ENCODE results near the gene PMS2.
"Not testable (repeated sequence)": the region's sequence is repeated elsewhere in the genome, so short reads cannot be mapped to it uniquely, and the experiment has no call there.

The PMS2 gene

GRCh38 chr7:5963810-5964209, 45.0 kb downstream of the PMS2 start:
- H3K4me3 ChIP-seq; H3K27ac ChIP-seq; DNase-seq (ENCODE audit: low spot score): not testable (repeated sequence)

DNA sequence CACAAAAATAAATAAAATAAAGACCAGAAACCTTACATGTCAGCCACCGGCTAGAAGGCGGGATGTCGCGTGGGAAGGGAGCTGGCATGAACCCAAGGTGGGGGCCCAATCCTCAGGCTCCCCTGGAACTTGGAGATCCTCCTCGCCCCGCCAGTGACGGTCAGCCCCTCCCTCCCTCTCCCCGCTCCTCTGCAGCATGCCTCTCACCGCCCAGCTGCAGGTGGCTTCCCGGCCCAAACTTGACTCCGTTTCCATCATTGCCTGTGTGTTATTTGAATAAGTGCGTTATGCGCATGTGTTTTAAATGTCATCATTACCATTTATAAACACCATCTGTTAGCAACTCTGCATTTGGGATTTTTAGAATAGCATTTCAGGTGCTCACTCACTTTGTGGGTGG, 45.6 kb downstream of the PMS2 start:
- H3K27ac ChIP-seq; H3K4me3 ChIP-seq; DNase-seq (ENCODE audit: low spot score): not testable (repeated sequence)

DNA sequence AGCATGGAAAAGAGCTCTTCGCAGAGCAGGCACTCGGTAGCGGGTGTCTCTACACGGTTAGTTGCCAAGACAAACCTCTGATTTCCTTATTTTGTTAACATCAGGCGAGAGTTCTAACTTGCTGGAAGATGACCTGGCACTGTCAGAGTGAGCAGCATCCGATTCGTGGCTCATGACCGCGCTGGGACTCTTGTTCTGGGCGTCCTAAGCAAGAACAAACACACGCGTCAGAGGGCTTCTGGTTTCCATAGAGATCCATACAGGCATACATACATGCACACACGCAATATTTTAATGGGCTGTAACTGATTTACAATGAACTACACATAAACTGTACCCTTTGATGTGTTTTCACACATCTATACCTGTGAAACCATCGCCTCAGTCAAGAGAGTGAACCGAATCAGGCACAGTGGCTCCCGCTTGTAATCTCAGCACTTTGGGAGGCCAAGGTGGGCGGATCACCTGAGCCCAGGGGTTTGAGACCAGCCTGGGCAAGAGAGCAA, 73.9 kb downstream of the PMS2 start:
- not testable (repeated sequence) for H3K4me3 ChIP-seq; H3K27ac ChIP-seq; DNase-seq (ENCODE audit: low spot score)

DNA sequence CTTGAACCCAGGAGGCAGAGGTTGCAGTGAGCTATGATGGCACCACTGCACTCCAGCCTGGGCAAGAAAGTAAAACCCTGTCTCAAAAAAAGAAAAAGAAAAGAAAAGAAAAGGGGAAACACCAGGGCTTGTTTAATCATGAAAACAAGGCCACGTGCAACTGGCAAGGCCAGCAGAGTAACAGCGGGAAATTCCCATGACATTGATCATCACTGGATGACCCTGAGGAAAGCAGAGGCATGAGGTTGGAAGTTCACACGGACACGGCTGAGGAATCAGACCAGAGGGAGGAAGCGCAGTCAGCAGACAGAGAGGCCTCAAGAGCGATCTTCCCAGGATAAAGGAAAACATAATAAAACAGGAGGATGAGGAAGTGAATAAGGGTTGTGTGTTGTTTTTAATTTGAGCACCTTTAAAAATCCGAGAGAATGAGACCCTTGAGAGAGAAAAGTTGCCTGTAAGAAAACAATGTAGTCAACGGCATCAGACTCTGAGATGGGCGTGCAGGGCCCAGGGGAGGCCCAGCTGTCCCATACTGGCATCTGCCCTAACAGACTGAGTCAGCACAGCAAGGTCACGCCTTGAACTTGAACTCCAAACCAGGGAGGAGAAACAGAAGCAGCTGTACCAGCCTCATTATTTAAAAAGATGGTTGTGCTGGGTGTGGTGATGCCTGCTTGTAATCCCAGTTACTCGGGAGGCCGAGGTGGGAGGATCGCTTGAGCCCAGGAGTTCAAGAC, 76.8 kb downstream of the PMS2 start:
- H3K4me3 ChIP-seq; H3K27ac ChIP-seq; DNase-seq (ENCODE audit: low spot score): not testable (repeated sequence)

GRCh38 chr7:5931250-5931649, 77.6 kb downstream of the PMS2 start:
- DNase-seq (ENCODE audit: low spot score); H3K27ac ChIP-seq: not testable (repeated sequence)

GRCh38 chr7:5930290-5930689, 78.6 kb downstream of the PMS2 start:
- DNase-seq (ENCODE audit: low spot score); H3K27ac ChIP-seq; H3K4me3 ChIP-seq: not testable (repeated sequence)

More at GRCh38 chr7:5931250-5931649, 77.6 kb downstream of the PMS2 start:
- not testable (repeated sequence) for H3K4me3 ChIP-seq

DNA sequence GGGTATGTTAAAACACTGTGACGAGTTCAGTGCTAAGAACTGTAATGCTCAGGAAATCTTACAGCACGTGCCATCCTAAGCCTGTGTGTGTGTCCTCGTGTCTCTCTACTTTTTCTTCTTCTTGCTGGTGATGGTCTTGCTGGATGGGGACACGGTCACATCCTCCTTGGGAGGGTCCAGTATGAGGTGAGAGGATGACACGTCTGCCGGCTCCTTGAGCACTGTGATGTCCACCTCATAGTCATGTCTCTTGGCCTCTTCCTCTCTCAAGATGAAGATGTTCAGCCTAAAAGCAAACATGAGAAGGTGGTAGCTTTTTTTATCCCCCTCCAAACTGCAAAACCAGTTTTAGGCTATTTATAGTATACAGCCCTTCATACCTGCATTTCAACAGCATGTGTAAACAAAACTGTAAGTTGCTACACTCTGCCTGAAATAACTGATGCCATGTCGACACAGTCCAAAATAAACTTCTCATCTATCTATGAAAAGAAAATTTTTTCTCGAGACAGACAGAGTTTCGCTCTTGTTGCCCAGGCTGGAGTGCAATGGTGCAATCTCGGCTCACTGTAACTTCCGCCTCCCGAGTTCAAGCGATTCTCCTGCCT, 82.5 kb downstream of the PMS2 start:
- H3K27ac ChIP-seq = not testable (repeated sequence)

DNA sequence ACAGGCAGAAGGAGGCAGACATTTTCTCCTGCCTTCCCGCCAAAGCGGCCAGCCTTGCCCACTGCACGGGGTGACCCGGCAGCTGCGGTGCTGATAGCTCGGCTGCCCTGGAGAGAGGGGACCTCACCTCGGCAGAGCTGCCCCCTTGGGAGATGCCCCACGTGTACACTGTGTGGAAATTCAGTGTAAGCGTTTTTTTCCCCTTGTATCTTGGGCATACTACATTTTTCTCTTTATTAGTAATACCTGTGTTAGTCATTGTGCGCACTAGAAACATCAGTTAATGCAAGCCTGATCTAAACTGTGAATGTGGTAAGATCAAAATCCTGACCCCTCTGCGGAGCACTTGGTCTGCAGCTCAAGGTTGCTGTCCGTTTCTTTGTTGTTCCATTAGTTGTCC, 84.2 kb downstream of the PMS2 start:
- H3K4me3 ChIP-seq; H3K27ac ChIP-seq; DNase-seq (ENCODE audit: low spot score): not testable (repeated sequence)

More for the DNA sequence above, 82.5 kb downstream of the PMS2 start:
- DNase-seq (ENCODE audit: low spot score); H3K4me3 ChIP-seq: not testable (repeated sequence)

GRCh38 chr7:5924180-5924579, 84.7 kb downstream of the PMS2 start:
- H3K27ac ChIP-seq; DNase-seq (ENCODE audit: low spot score); H3K4me3 ChIP-seq: not testable (repeated sequence)

Data from coronary artery (tissue), 2 donors.